T-cell (primary cell): ENCODE results near the gene ZNF335. TPM values are rescaled to one million over a fixed set of nuclear protein-coding genes. Genes with fewer than 3 reads are reported as not detected.

Experiments used
- ATAC-seq, 4 experiments: fragments of 200-7000 bp in 3 of 4; fragments of 150-1000 bp in 1 of 4; cut with Tn5 transposase; replicated peaks in 1 of 4; 1 replicate in 3 of 4; 2 replicates in 1 of 4; pipeline ENCODE4 v1.10.0; 2021; ENCODE audit warnings: moderate library complexity in 3 of 4, mild to moderate bottlenecking in 2 of 4, moderate number of reproducible peaks in 1 of 4
- CTCF ChIA-PET, 2 donors: fragments of 300-600 bp; sonication (Branson Sonifier 250); formaldehyde crosslinking; loops; one replicate each; lab custom pipeline; 2022; ENCODE audit warnings: antibody characterized with exemption in 2 of 2; lab: Charles Lee
- POLR2A ChIA-PET, 2 donors: fragments of 300-600 bp; sonication (Branson Sonifier 250); formaldehyde crosslinking; loops; one replicate each; lab custom pipeline; 2022; ENCODE audit warnings: antibody characterized with exemption in 2 of 2; lab: Charles Lee
- DNase-seq, 35 experiments: peaks; one replicate each; pipeline versions ENCODE4 v3.0.0 to v3.0.0-alpha.2; 2013 to 2023
- H3K27ac ChIP-seq: one replicate; pipeline ENCODE4 v1.5.1; 2013; ENCODE audit warnings: low read length
- H3K27me3 ChIP-seq, 2 experiments: replicated peaks in 1 of 2; 1 replicate in 1 of 2; 2 replicates in 1 of 2; pipeline versions ENCODE4 v1.6.1 to v1.7.0; 2013; ENCODE audit warnings: low read length in 1 of 2, mixed read lengths in 1 of 2; ENCODE audit not compliant: control insufficient read depth in 2 of 2, insufficient read depth in 2 of 2; ENCODE audit errors: extremely low read depth in 1 of 2
- H3K36me3 ChIP-seq, 2 donors: 1 replicate in 1 of 2; 2 replicates in 1 of 2; pipeline versions ENCODE4 v1.6.1 to v1.7.0; 2013; ENCODE audit warnings: low read length in 1 of 2; ENCODE audit not compliant: control insufficient read depth in 2 of 2, insufficient read depth in 1 of 2; ENCODE audit errors: extremely low read depth in 1 of 2
- H3K4me1 ChIP-seq, 2 experiments: 1 replicate in 1 of 2; 2 replicates in 1 of 2; pipeline versions ENCODE4 v1.6.1 to v1.7.0; 2013; ENCODE audit warnings: low read length in 2 of 2, mixed read lengths in 1 of 2; ENCODE audit not compliant: insufficient read depth in 2 of 2, control insufficient read depth in 1 of 2; ENCODE audit errors: extremely low read depth in 1 of 2
- H3K4me3 ChIP-seq, 2 donors: 1 replicate in 1 of 2; 2 replicates in 1 of 2; pipeline versions ENCODE4 v1.5.1 to v1.7.0; 2013; ENCODE audit warnings: mild to moderate bottlenecking in 2 of 2, low read length in 1 of 2, moderate library complexity in 1 of 2; ENCODE audit not compliant: control insufficient read depth in 1 of 2; ENCODE audit errors: extremely low read depth in 1 of 2
- H3K9me3 ChIP-seq: 2 replicates; pipeline ENCODE4 v1.7.0; 2013
- H3K27ac Mint-ChIP-seq, 2 donors: one replicate each; pipeline ENCODE4 v1.8.0; 2020 to 2021; ENCODE audit warnings: mild to moderate bottlenecking in 2 of 2, mixed read lengths in 2 of 2
- H3K27me3 Mint-ChIP-seq, 2 donors: one replicate each; pipeline ENCODE4 v1.8.0; 2021 to 2022; ENCODE audit warnings: mixed read lengths in 2 of 2
- H3K36me3 Mint-ChIP-seq: one replicate; pipeline ENCODE4 v1.8.0; 2021; ENCODE audit warnings: mixed read lengths
- H3K4me1 Mint-ChIP-seq, 3 donors: one replicate each; pipeline ENCODE4 v1.8.0; 2020 to 2022; ENCODE audit warnings: mixed read lengths in 3 of 3, mild to moderate bottlenecking in 1 of 3
- H3K4me3 Mint-ChIP-seq, 3 donors: one replicate each; pipeline ENCODE4 v1.8.0; 2020 to 2022; ENCODE audit warnings: mild to moderate bottlenecking in 3 of 3, mixed read lengths in 3 of 3, moderate library complexity in 3 of 3
- H3K9me3 Mint-ChIP-seq, 3 donors: one replicate each; pipeline ENCODE4 v1.8.0; 2020 to 2022; ENCODE audit warnings: mixed read lengths in 3 of 3
- WGBS: methylation state at CpG from one replicate; pipeline ENCODE4 v1.1.5; 2013; ENCODE audit warnings: missing lambda C conversion rate; ENCODE audit not compliant: insufficient coverage; 5-methylcytosine and 5-hydroxymethylcytosine counted together
- total RNA-seq, 35 experiments: library from RNA in 6 of 35; stranded (reverse) in 6 of 35; fragments of 120-200 nt in 1 of 35; gene quantifications; one replicate each; pipeline versions ENCODE4 v1.2.1 to v1.2.4 and lab custom pipeline; 2013 to 2026

Gene ZNF335
- total RNA-seq, 5 donors from 2014 or later (not counting 1 experiment from before 2014, with no cell fraction given): 58.6 to 106 (median 68.3) TPM

DNA sequence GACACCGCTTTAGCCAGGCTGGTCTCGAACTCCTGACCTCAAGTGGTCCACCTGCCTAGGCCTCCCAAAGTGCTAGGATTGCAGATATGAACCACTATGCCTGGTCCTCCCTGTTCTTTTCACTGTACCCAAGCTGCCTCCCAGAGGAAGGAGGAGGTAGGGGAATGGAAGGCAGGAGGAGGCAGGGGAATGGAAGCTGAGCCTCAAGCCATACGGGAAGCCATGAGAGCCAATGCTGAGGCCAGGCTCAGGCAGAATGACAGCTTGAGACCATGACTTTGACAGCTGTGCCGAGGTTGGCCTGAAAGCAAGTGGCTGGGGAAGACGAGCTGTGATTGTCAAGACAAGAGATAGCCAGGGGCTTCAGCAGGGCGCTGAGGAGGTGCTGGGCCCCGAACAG lies 13.6 kb upstream of the ZNF335 start:
- ChIA-PET POLR2A (no interaction called here), CTCF (interaction anchor here (1.8 to 4.1 kb wide), 2 partner anchors 14 to 28 kb away, joined by 8 to 37 read pairs; no protein-coding TSS in a partner anchor)
- ATAC-seq (no peak), DNase-seq (no peak)
- H3K4me3 Mint-ChIP-seq: no peak overlapping the region
- Histone ChIP-seq H3K27ac (no peak overlapping the region), H3K9me3 (no peaks in the 10 kb centered on the region), H3K27me3 (peaks cover 0 to 30% of the 10 kb centered on the region in 2 experiments), H3K4me3 (no peak overlapping the region), H3K36me3 (no peaks in the 10 kb centered on the region), H3K4me1 (peaks cover 0 to 6% of the 10 kb centered on the region in 2 experiments)
- H3K27ac Mint-ChIP-seq: no peak overlapping the region
- H3K4me1 Mint-ChIP-seq: peaks cover 0 to 4% (median 0%) of the 10 kb centered on the region in 3 donors
- peaks cover 0 to 6% of the 10 kb centered on the region in 2 donors for H3K27me3 Mint-ChIP-seq
- no peaks in the 10 kb centered on the region for H3K9me3 Mint-ChIP-seq
- H3K36me3 Mint-ChIP-seq: no peaks in the 10 kb centered on the region
- WGBS: 96% methylated on average over 6 of the region's 7 CpGs

DNA sequence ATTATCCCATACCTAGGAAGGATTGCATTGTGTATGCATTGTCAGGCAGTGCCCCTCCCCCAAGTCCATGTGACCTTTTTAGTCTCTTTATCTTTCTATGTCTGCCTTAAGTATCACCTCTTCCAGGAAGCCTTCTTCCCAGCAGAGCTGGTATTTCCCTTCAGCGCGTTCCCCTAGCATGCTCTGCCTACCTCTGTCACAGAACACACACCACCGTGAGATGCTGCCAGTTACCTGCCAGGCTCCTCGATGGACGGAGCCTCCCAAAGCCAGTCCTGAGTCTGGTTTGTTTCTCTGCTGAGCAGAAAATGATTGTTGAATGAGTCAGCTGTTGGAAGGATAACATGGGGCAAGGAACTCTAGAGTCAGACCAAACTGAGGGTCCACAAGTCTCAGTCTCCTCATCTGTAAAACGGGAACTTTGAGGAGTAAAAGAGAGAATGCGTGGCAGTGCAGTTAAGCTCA lies 11.3 kb upstream of the ZNF335 start:
- Histone ChIP-seq H3K4me1 (peaks cover 0 to 6% of the 10 kb centered on the region in 2 experiments), H3K9me3 (no peaks in the 10 kb centered on the region), H3K36me3 (no peaks in the 10 kb centered on the region), H3K27me3 (peaks cover 0 to 26% of the 10 kb centered on the region in 2 experiments), H3K27ac (no peak overlapping the region), H3K4me3 (no peak overlapping the region)
- Mint-ChIP-seq H3K27ac (no peak overlapping the region), H3K27me3 (peaks cover 0 to 4% of the 10 kb centered on the region in 2 donors), H3K4me1 (peaks cover 0 to 4% (median 0%) of the 10 kb centered on the region in 3 donors), H3K9me3 (no peaks in the 10 kb centered on the region), H3K4me3 (no peak overlapping the region), H3K36me3 (no peaks in the 10 kb centered on the region)
- DNase-seq (no peak), ATAC-seq (no peak)
- ChIA-PET POLR2A (no interaction called here), CTCF (interaction anchor here (0.5 to 2.2 kb wide), 3 partner anchors 12 to 16 kb away, joined by 3 to 8 read pairs (median 4); no protein-coding TSS in a partner anchor)
- 100% methylated on average over 2 of the region's 7 CpGs for WGBS

DNA sequence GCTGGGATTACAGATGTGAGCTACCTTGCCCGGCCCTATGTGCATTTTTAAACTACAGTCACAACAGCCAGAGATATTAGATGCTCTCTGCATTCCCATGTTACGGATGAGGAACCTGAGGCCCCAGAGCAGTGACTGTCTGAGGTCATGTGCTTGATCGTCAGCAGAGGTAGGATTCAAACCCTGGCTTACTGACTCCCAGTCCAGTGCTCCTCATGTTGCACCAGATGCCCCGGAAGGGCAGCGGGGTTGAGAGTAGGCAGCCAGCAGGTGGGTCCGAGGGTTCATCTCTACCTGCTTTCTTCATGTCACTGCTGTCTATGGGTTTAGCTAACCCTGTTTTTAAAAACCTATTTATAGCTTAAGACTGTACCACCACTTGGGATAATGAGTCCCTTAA lies 9.3 kb upstream of the ZNF335 start:
- Mint-ChIP-seq H3K9me3 (no peaks in the 10 kb centered on the region), H3K36me3 (no peaks in the 10 kb centered on the region), H3K4me3 (no peak overlapping the region), H3K4me1 (peaks cover 0 to 2% (median 0%) of the 10 kb centered on the region in 3 donors), H3K27me3 (peaks cover 0 to 4% of the 10 kb centered on the region in 2 donors), H3K27ac (no peak overlapping the region)
- no peak for ATAC-seq
- WGBS: 96% methylated on average over 4 of the region's 6 CpGs
- Histone ChIP-seq H3K4me3 (no peak overlapping the region), H3K36me3 (no peaks in the 10 kb centered on the region), H3K4me1 (no peaks in the 10 kb centered on the region), H3K27me3 (peaks cover 0 to 6% of the 10 kb centered on the region in 2 experiments), H3K9me3 (no peaks in the 10 kb centered on the region), H3K27ac (no peak overlapping the region)
- no peak for DNase-seq
- ChIA-PET CTCF (interaction anchor here in 1 of 2 donors (2.2 kb wide), 1 partner anchor 11 kb away, joined by 8 read pairs; no protein-coding TSS in a partner anchor), POLR2A (no interaction called here)

DNA sequence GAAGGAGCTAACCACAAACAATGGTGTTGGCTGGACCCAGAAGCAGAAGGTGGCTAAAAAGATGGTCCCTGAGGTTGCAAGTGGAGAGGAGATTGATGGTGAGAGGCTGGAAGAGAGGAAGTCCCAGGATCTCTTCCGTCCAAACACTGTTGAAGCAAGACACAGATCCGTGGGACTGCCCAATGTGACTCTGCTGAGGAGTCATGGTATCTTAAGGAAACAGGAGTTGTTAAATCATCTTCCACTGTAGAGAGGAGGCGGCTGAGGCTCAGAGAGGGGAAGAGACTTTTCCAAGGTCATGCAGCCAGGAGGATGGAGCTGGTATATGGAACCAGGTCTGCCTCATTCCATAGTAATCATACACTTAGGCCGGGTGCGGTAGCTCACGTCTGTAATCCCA lies 4.1 kb upstream of the ZNF335 start:
- Histone ChIP-seq H3K27ac (no peak overlapping the region), H3K4me3 (no peak overlapping the region), H3K9me3 (no peaks in the 10 kb centered on the region), H3K4me1 (peaks cover under 1 to 7% of the 10 kb centered on the region in 2 experiments), H3K36me3 (no peaks in the 10 kb centered on the region), H3K27me3 (peaks cover 0 to under 1% of the 10 kb centered on the region in 2 experiments)
- DNase-seq: no peak
- Mint-ChIP-seq H3K27me3 (peaks cover 0 to 3% of the 10 kb centered on the region in 2 donors), H3K27ac (no peak overlapping the region), H3K4me3 (no peak overlapping the region), H3K9me3 (no peaks in the 10 kb centered on the region), H3K4me1 (peaks cover 7 to 11% (median 9%) of the 10 kb centered on the region in 3 donors), H3K36me3 (no peaks in the 10 kb centered on the region)
- ChIA-PET POLR2A (no interaction called here), CTCF (interaction anchor here in 1 of 2 donors (0.6 kb wide), 1 partner anchor 38 kb away, joined by 6 read pairs; no protein-coding TSS in a partner anchor)
- ATAC-seq: no peak
- 100% methylated on average over 5 of the region's 6 CpGs for WGBS

DNA sequence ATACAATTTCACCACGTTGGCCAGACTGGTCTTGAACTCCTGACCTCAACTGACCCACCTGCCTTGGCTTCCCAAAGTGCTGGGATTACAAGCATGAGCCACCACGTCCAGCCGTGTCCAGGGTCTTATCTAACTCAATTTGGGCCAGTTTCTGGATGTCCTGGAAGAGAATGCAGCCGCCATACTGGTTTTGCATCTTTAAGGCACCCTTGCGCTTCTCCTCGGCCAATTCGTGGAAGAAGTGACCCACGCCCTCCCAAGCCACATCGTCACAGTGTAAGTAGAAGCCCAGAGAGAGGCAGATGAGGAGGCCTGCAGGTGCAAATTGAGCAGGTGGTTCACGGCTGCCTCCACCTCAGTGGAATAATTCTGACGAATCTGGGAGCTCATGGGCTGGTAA lies 3.7 kb upstream of the ZNF335 start:
- no peak for DNase-seq
- peaks cover 5 to 11% of the 10 kb centered on the region in 2 experiments for H3K4me1 ChIP-seq
- 87% methylated on average over 11 of the region's 11 CpGs for WGBS
- no peaks in the 10 kb centered on the region for H3K9me3 Mint-ChIP-seq
- no peak overlapping the region for H3K4me3 Mint-ChIP-seq
- H3K36me3 Mint-ChIP-seq: no peaks in the 10 kb centered on the region
- ChIA-PET CTCF (no interaction called here), POLR2A (no interaction called here)
- H3K4me1 Mint-ChIP-seq: peaks cover 9 to 12% (median 11%) of the 10 kb centered on the region in 3 donors
- no peak overlapping the region for H3K4me3 ChIP-seq
- H3K27ac Mint-ChIP-seq: no peak overlapping the region
- H3K27ac ChIP-seq: no peak overlapping the region
- H3K36me3 ChIP-seq: no peaks in the 10 kb centered on the region
- no peaks in the 10 kb centered on the region for H3K9me3 ChIP-seq
- no peak for ATAC-seq
- no peaks in the 10 kb centered on the region for H3K27me3 ChIP-seq
- H3K27me3 Mint-ChIP-seq: peaks cover 0 to 3% of the 10 kb centered on the region in 2 donors

DNA sequence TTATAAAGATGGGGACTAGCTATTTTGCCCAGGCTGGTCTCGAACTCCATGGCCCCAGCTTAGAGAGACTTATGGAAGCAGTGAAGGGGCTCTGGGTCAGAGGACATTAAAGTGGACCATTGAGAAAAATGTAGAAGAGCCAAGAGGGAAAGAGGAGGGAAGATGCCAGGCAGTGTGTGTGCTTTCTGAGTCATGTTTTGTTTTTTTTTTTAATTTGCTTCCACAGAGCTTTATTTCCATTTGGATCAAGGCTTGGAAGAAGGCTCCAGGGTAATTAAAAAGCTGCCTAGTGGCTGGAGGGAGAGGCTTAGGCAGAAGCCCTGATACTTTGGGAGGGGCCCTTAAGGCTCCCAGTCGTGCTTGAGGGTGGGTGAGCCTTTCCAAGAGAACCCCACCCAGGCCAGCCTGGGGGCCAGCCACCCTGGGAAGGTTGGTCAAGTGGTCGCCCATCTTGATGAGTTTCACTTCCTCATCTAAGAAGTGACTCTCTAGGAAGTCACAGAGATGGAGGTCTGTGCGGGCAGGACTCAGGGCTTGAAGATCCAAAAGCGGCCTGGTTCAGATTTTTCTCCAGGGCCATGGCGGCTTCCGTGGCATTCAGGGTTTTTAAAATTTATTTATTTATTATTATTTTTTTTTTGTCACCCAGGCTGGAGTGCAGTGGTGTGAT lies 3.0 kb upstream of the ZNF335 start:
- no peak overlapping the region for H3K27ac Mint-ChIP-seq
- CTCF ChIA-PET: no interaction called here
- no peak for DNase-seq

More for the DNA sequence above, 3.0 kb upstream of the ZNF335 start:
- POLR2A ChIA-PET: interaction anchor here in 1 of 2 donors (0.6 kb wide), 1 partner anchor 151 kb away, joined by 3 read pairs; no protein-coding TSS in a partner anchor
- Histone ChIP-seq H3K36me3 (no peaks in the 10 kb centered on the region), H3K4me3 (no peak overlapping the region), H3K9me3 (no peaks in the 10 kb centered on the region), H3K4me1 (peaks cover 11 to 18% of the 10 kb centered on the region in 2 experiments), H3K27me3 (no peaks in the 10 kb centered on the region), H3K27ac (no peak overlapping the region)
- Mint-ChIP-seq H3K36me3 (no peaks in the 10 kb centered on the region), H3K9me3 (no peaks in the 10 kb centered on the region), H3K4me3 (no peak overlapping the region), H3K27me3 (peaks cover 0 to 3% of the 10 kb centered on the region in 2 donors), H3K4me1 (peaks cover 16 to 17% (median 17%) of the 10 kb centered on the region in 3 donors)
- ATAC-seq: no peak
- 100% methylated on average over 1 of the region's 7 CpGs for WGBS
